Hepatic stellate cell (primary cell): ENCODE results near the gene GNAS-AS1.

Experiments used
- DNase-seq: peaks from one replicate; pipeline ENCODE4 v3.0.0; 2011; ENCODE audit warnings: low spot score

The GNAS-AS1 gene

GRCh38 chr20:58884966-58885365, 34.3 kb upstream of the GNAS-AS1 start:
- DNase-seq, result no peak

- DNase-seq, result no peak
These were observed 32.6 kb upstream of the GNAS-AS1 start for GRCh38 chr20:58883241-58883691.

GRCh38 chr20:58882704-58883089, 32.0 kb upstream of the GNAS-AS1 start:
- DNase-seq, result no peak

- DNase-seq, result no peak
These were observed 30.5 kb upstream of the GNAS-AS1 start for GRCh38 chr20:58880994-58881752.

GRCh38 chr20:58880441-58880840, 29.7 kb upstream of the GNAS-AS1 start:
- DNase-seq, result no peak

- DNase-seq, result no peak
These were observed 27.7 kb upstream of the GNAS-AS1 start for GRCh38 chr20:58878399-58878798.

GRCh38 chr20:58877976-58878360, 27.3 kb upstream of the GNAS-AS1 start:
- DNase-seq, result no peak

- no peak for DNase-seq
These were observed 26.6 kb upstream of the GNAS-AS1 start for GRCh38 chr20:58877050-58877975.

- no peak for DNase-seq
These were observed 25.7 kb upstream of the GNAS-AS1 start for GRCh38 chr20:58876437-58876836.

- DNase-seq, result no peak
These were observed 24.9 kb upstream of the GNAS-AS1 start for GRCh38 chr20:58875541-58876134.

GRCh38 chr20:58875111-58875510, 24.4 kb upstream of the GNAS-AS1 start:
- no peak for DNase-seq

GRCh38 chr20:58874469-58874868, 23.8 kb upstream of the GNAS-AS1 start:
- DNase-seq, result no peak

GRCh38 chr20:58871533-58872102, 20.9 kb upstream of the GNAS-AS1 start:
- DNase-seq, result no peak

GRCh38 chr20:58870293-58871014, 19.8 kb upstream of the GNAS-AS1 start:
- DNase-seq, result peak; percentile 71

GRCh38 chr20:58869662-58870227, 19.0 kb upstream of the GNAS-AS1 start:
- DNase-seq, result no peak

- no peak for DNase-seq
These were observed 18.1 kb upstream of the GNAS-AS1 start for GRCh38 chr20:58868795-58869194.

GRCh38 chr20:58867211-58867610, 16.5 kb upstream of the GNAS-AS1 start:
- DNase-seq, result no peak

GRCh38 chr20:58865843-58866242, 15.1 kb upstream of the GNAS-AS1 start:
- no peak for DNase-seq

- DNase-seq, result no peak
These were observed 13.6 kb upstream of the GNAS-AS1 start for GRCh38 chr20:58864346-58864745.

GRCh38 chr20:58863044-58863790, 12.5 kb upstream of the GNAS-AS1 start:
- DNase-seq, result no peak
